Gastrocnemius medialis (tissue), 4 donors: ENCODE data around the gene STARD13.

ENCODE experiments used
- POLR2A ChIP-seq, 2 donors: fragments of 450-650 bp; IDR thresholded peaks; one replicate each; pipeline ENCODE4 v1.6.1; 2017; ENCODE audit warnings: antibody characterized with exemption in 2 of 2, mild to moderate bottlenecking in 2 of 2, moderate library complexity in 2 of 2
- TF ChIP-seq, protein P1 (sequence below), 5 experiments: fragments of 450-650 bp in 3 of 5; fragments of 200-600 bp in 2 of 5; sonication (generic) in 2 of 5; IDR thresholded peaks in 4 of 5; conservative IDR thresholded peaks in 1 of 5; 1 replicate in 4 of 5; 2 replicates in 1 of 5; pipeline ENCODE4 v1.5.1; 2016 to 2019; ENCODE audit warnings: antibody characterized with exemption in 5 of 5, mild to moderate bottlenecking in 3 of 5, moderate library complexity in 3 of 5

DNA sequence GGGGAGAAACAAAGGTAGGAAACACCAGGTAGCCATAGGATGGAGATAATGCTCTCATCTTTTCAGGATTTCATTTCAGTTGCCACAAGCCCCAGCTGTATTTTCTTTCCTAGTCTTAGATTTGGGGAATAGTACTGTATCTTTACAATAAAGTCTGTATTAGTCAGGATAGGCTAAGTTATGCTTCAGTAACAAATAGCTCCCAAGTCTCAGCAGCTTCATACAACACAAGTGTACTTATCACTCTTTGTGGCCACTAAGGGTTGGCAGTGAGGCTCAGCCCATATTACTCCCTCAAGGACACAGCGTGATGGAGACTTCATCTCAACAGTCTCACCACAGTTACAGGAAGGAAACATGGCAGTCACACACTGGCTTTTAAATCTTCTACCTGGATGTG, 61.4 kb downstream of the STARD13 start:
- TF ChIP-seq, protein P1, sequence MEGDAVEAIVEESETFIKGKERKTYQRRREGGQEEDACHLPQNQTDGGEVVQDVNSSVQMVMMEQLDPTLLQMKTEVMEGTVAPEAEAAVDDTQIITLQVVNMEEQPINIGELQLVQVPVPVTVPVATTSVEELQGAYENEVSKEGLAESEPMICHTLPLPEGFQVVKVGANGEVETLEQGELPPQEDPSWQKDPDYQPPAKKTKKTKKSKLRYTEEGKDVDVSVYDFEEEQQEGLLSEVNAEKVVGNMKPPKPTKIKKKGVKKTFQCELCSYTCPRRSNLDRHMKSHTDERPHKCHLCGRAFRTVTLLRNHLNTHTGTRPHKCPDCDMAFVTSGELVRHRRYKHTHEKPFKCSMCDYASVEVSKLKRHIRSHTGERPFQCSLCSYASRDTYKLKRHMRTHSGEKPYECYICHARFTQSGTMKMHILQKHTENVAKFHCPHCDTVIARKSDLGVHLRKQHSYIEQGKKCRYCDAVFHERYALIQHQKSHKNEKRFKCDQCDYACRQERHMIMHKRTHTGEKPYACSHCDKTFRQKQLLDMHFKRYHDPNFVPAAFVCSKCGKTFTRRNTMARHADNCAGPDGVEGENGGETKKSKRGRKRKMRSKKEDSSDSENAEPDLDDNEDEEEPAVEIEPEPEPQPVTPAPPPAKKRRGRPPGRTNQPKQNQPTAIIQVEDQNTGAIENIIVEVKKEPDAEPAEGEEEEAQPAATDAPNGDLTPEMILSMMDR (IDR thresholded peaks at IDR 0.05 in 4 of 5, conservative IDR thresholded peaks at IDR 0.05 in 1 of 5), result no peak
- no peak for TF ChIP-seq POLR2A (IDR thresholded peaks at IDR 0.05)
